Measurements from ENCODE around the gene HBB. TPM values are rescaled to one million over a fixed set of nuclear protein-coding genes. Genes with fewer than 3 reads are reported as not detected.

Gene HBB
- total RNA-seq, 1 experiment from 2014 or later, result not detected

DNA sequence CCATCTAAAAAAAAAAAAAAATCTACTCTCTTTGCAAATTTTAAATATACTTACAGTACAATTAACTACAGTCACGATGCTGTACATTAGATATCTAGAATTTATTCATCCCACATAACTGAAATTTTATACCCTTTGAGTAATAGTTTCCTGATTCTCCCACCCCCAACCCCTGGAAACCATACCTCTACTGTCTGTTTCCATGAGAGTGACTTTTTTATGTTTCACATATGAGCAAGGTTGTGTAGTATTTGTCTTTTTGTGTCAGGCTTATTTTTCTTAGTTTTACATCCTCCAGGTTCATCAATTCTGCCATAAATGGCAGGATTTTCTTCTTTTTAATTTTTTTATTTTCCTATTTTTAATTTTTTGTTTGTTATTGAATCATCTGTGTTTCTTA lies 3.2 kb downstream of the HBB start:
- Mint-ChIP-seq H3K27ac (ENCODE audit: unreplicated experiment) (no peak overlapping the region), H3K36me3 (ENCODE audit: insufficient read depth, unreplicated experiment) (no peaks in the 10 kb centered on the region), H3K4me1 (ENCODE audit: low read depth, unreplicated experiment) (no peaks in the 10 kb centered on the region), H3K27me3 (ENCODE audit: unreplicated experiment) (no peaks in the 10 kb centered on the region), H3K9me3 (ENCODE audit: low read depth, unreplicated experiment) (peaks cover 7% of the 10 kb centered on the region), H3K4me3 (ENCODE audit: low read depth, unreplicated experiment) (no peak overlapping the region)
- BruUV-seq (replicated peaks), result no TSS peak
- TF ChIP-seq, protein P1, sequence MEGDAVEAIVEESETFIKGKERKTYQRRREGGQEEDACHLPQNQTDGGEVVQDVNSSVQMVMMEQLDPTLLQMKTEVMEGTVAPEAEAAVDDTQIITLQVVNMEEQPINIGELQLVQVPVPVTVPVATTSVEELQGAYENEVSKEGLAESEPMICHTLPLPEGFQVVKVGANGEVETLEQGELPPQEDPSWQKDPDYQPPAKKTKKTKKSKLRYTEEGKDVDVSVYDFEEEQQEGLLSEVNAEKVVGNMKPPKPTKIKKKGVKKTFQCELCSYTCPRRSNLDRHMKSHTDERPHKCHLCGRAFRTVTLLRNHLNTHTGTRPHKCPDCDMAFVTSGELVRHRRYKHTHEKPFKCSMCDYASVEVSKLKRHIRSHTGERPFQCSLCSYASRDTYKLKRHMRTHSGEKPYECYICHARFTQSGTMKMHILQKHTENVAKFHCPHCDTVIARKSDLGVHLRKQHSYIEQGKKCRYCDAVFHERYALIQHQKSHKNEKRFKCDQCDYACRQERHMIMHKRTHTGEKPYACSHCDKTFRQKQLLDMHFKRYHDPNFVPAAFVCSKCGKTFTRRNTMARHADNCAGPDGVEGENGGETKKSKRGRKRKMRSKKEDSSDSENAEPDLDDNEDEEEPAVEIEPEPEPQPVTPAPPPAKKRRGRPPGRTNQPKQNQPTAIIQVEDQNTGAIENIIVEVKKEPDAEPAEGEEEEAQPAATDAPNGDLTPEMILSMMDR (IDR thresholded peaks at IDR 0.05; ENCODE audit: unreplicated experiment), result no peak
- intact Hi-C loops (cut with micrococcal nuclease; ENCODE audit: unreplicated experiment), result no loop called here
- no peak for DNase-seq
- CTCF ChIA-PET, result no interaction called here

DNA sequence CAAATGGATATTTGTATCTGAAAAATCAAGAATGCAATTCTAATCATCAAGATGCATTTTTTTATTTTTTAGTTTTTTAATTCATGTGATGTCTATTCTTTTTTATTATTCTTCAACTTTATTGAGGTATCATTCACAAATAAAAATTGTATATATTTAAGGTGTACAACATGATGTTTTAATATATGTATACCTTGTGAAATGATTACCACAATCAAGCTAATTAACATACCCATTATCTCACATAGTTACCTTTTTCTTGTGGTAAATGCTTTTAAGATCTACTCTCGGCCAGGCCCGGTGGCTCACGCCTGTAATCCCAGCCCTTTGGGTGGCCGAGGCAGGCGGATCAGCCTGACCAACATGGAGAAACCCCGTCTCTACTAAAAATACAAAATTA lies 3.7 kb downstream of the HBB start:
- H3K4me3 Mint-ChIP-seq (ENCODE audit: low read depth, unreplicated experiment), result no peak overlapping the region
- intact Hi-C loops (cut with micrococcal nuclease; ENCODE audit: unreplicated experiment), result no loop called here
- CTCF ChIA-PET, result no interaction called here
- no peaks in the 10 kb centered on the region for H3K27me3 Mint-ChIP-seq (ENCODE audit: unreplicated experiment)
- peaks cover 7% of the 10 kb centered on the region for H3K9me3 Mint-ChIP-seq (ENCODE audit: low read depth, unreplicated experiment)
- no peak overlapping the region for H3K27ac Mint-ChIP-seq (ENCODE audit: unreplicated experiment)
- H3K4me1 Mint-ChIP-seq (ENCODE audit: low read depth, unreplicated experiment), result no peaks in the 10 kb centered on the region
- no peak for DNase-seq
- H3K36me3 Mint-ChIP-seq (ENCODE audit: insufficient read depth, unreplicated experiment), result no peaks in the 10 kb centered on the region
- TF ChIP-seq, protein P1 (IDR thresholded peaks at IDR 0.05; ENCODE audit: unreplicated experiment), result no peak
- BruUV-seq (replicated peaks), result no TSS peak

DNA sequence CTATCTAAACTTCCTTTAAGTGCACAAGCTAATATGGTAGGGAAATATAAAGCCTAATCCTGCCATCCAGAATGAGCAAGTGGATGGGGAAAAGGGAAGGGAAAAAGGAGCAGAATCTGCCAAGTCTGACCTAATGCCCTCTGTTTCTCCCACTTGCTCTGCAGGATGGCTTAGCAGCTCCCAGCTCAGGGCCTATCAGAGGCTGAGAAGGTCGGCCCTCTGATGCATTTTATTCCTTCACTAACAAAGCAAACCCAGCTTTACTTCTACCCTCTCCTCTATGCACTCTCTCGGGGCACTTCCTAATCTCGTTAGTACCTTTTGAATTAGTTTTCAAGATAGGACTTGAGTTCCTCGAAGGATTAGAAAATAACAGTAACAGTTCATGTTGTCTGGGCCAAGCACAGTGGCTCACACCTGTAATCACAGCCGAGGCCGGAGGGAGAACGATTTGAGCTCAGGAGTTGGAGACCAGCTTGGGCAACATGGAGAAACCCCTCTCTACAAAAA lies 16.4 kb downstream of the HBB start:
- H3K36me3 Mint-ChIP-seq (ENCODE audit: insufficient read depth, unreplicated experiment), result no peaks in the 10 kb centered on the region
- intact Hi-C loops (cut with micrococcal nuclease; ENCODE audit: unreplicated experiment), result no loop called here
- no peak for DNase-seq
- H3K27ac Mint-ChIP-seq (ENCODE audit: unreplicated experiment), result no peak overlapping the region
- BruUV-seq (replicated peaks), result no TSS peak
- peaks cover 3% of the 10 kb centered on the region for H3K9me3 Mint-ChIP-seq (ENCODE audit: low read depth, unreplicated experiment)
- CTCF ChIA-PET, result no interaction called here
- H3K27me3 Mint-ChIP-seq (ENCODE audit: unreplicated experiment), result no peaks in the 10 kb centered on the region
- no peaks in the 10 kb centered on the region for H3K4me1 Mint-ChIP-seq (ENCODE audit: low read depth, unreplicated experiment)
- H3K4me3 Mint-ChIP-seq (ENCODE audit: low read depth, unreplicated experiment), result no peak overlapping the region
- TF ChIP-seq, protein P1 (IDR thresholded peaks at IDR 0.05; ENCODE audit: unreplicated experiment), result no peak

DNA sequence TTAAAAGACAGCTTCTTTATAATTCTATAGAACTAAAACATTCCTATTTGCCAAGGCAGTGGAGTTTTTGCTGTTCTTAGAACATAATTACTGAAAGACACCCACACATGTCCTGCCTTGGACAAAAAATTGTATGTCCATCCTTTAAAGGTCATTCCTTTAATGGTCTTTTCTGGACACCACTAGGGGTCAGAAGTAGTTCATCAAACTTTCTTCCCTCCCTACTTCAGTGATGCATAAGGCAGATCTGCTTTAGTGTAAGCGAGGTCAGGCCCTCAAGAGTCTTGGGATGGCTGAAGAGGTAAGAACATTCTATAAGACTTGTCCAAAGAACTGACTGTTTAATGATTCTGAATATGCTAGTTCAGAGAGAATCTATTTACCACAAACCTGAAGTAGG lies 22.1 kb downstream of the HBB start:
- DNase-seq, result peak; percentile 22
- TF ChIP-seq, protein P1 (IDR thresholded peaks at IDR 0.05; ENCODE audit: unreplicated experiment), result peak; percentile 53
- intact Hi-C loops (cut with micrococcal nuclease; ENCODE audit: unreplicated experiment), result loop anchor here (1.0 to 10.0 kb wide), 4 partner anchors 86 to 690 kb away; partner anchors contain the start of genes OR52E5 and OR52N2
- Mint-ChIP-seq H3K4me3 (ENCODE audit: low read depth, unreplicated experiment) (no peak overlapping the region), H3K27me3 (ENCODE audit: unreplicated experiment) (no peaks in the 10 kb centered on the region), H3K36me3 (ENCODE audit: insufficient read depth, unreplicated experiment) (no peaks in the 10 kb centered on the region), H3K27ac (ENCODE audit: unreplicated experiment) (no peak overlapping the region), H3K4me1 (ENCODE audit: low read depth, unreplicated experiment) (no peaks in the 10 kb centered on the region), H3K9me3 (ENCODE audit: low read depth, unreplicated experiment) (no peaks in the 10 kb centered on the region)
- no TSS peak for BruUV-seq (replicated peaks)
- CTCF ChIA-PET, result interaction anchor here (0.7 kb wide), 1 partner anchor 80 kb away, joined by 3 read pairs; no protein-coding TSS in a partner anchor
